Thyroid gland (tissue), 4 donors: ENCODE data around the gene SIRT1.

Experiments used
- CTCF ChIP-seq, 6 experiments: fragments of 200-600 bp in 3 of 6; fragments of 450-650 bp in 3 of 6; sonication (generic) in 3 of 6; IDR thresholded peaks; one replicate each; pipeline ENCODE4 v1.5.1; 2016 to 2019; ENCODE audit warnings: antibody characterized with exemption in 6 of 6, mild to moderate bottlenecking in 2 of 6, inconsistent platforms in 1 of 6, moderate library complexity in 1 of 6
- POLR2A ChIP-seq, 2 donors: fragments of 450-650 bp; IDR thresholded peaks; one replicate each; pipeline ENCODE4 v1.6.1; 2017; ENCODE audit warnings: antibody characterized with exemption in 2 of 2, mild to moderate bottlenecking in 2 of 2, moderate library complexity in 1 of 2

GRCh38 chr10:67959839-67960476 lies 75.5 kb downstream of the SIRT1 start:
- TF ChIP-seq CTCF (IDR thresholded peaks at IDR 0.05) (no peak), POLR2A (IDR thresholded peaks at IDR 0.05) (no peak)
